Colonic mucosa (tissue), 4 donors: ENCODE measurements around the gene CRTC3. TPM values are rescaled to one million over a fixed set of nuclear protein-coding genes. Genes with fewer than 3 reads are reported as not detected.

Experiments used
- DNase-seq: peaks from one replicate; pipeline ENCODE4 v3.0.0-alpha.2; 2020
- H3K27ac ChIP-seq: fragments of 200-600 bp; one replicate; pipeline ENCODE4 v1.8.0; 2021
- H3K27me3 ChIP-seq: fragments of 200-600 bp; one replicate; pipeline ENCODE4 v1.8.0; 2021
- H3K36me3 ChIP-seq: fragments of 200-600 bp; one replicate; pipeline ENCODE4 v1.8.0; 2021
- H3K4me1 ChIP-seq: fragments of 200-600 bp; one replicate; pipeline ENCODE4 v1.8.0; 2021; ENCODE audit warnings: mild to moderate bottlenecking
- H3K4me3 ChIP-seq: fragments of 200-600 bp; one replicate; pipeline ENCODE4 v1.8.0; 2021
- H3K9ac ChIP-seq, 2 donors: one replicate each; pipeline ENCODE4 v1.7.0; 2013; ENCODE audit warnings: control low read depth in 2 of 2, low read depth in 2 of 2, low read length in 2 of 2
- H3K9me3 ChIP-seq: fragments of 200-600 bp; one replicate; pipeline ENCODE4 v1.8.0; 2021
- intact Hi-C: fragments of 100-400 bp; cut with DNase I; formaldehyde crosslinking; loops from one replicate; pipeline ENCODE4 v1.14.1; 2022
- total RNA-seq, 2 donors: library from RNA; stranded (reverse); fragmentation: NEBNext Ultra II Directional in 1 of 2; extraction: Animal tissue kit (Norgen Biotek cat#: 25700) in 1 of 2; gene quantifications; one replicate each; pipeline ENCODE4 v1.2.1, GENCODE V29; 2021
- TF ChIP-seq, protein P1 (sequence below): fragments of 200-600 bp; IDR thresholded peaks from one replicate; pipeline ENCODE4 v1.8.0; 2022; ENCODE audit warnings: antibody characterized with exemption, mild to moderate bottlenecking
- donor health status: healthy.
- donor health status: DM: no; HTN: no; CAD: no.
- donor health status: DM: no; HTN: no; CAD: no.

The CRTC3 gene
- total RNA-seq, 2 donors from 2014 or later = 16.1 to 24.2 TPM

DNA sequence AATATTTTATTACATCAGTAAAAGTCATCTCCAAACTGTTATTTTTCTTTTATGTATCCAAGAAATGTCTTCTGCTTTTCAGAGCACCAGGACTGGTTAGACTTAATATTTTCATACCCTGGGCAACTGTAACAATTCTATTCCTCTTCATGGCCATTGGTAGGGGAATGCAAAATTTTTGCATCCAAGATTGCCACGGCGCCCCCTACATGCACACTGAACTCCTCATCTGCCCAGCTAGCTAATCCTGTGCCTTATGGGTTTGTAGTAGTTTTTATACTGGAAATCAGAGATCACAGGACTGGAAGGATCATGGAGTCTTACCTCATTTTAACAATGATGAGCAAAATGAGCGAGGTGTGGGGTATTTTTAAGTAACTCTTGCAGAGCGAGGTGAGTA is 74.2 kb downstream of the CRTC3 start:
- Histone ChIP-seq H3K4me3 (no peak overlapping the region), H3K9ac (no peak overlapping the region), H3K4me1 (peaks cover 4% of the 10 kb centered on the region), H3K9me3 (no peaks in the 10 kb centered on the region), H3K27ac (no peak overlapping the region), H3K27me3 (no peaks in the 10 kb centered on the region), H3K36me3 (no peaks in the 10 kb centered on the region)
- peak; percentile 67 for DNase-seq
- TF ChIP-seq, protein P1, sequence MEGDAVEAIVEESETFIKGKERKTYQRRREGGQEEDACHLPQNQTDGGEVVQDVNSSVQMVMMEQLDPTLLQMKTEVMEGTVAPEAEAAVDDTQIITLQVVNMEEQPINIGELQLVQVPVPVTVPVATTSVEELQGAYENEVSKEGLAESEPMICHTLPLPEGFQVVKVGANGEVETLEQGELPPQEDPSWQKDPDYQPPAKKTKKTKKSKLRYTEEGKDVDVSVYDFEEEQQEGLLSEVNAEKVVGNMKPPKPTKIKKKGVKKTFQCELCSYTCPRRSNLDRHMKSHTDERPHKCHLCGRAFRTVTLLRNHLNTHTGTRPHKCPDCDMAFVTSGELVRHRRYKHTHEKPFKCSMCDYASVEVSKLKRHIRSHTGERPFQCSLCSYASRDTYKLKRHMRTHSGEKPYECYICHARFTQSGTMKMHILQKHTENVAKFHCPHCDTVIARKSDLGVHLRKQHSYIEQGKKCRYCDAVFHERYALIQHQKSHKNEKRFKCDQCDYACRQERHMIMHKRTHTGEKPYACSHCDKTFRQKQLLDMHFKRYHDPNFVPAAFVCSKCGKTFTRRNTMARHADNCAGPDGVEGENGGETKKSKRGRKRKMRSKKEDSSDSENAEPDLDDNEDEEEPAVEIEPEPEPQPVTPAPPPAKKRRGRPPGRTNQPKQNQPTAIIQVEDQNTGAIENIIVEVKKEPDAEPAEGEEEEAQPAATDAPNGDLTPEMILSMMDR = peak; percentile 26
- intact Hi-C loops = no loop called here

DNA sequence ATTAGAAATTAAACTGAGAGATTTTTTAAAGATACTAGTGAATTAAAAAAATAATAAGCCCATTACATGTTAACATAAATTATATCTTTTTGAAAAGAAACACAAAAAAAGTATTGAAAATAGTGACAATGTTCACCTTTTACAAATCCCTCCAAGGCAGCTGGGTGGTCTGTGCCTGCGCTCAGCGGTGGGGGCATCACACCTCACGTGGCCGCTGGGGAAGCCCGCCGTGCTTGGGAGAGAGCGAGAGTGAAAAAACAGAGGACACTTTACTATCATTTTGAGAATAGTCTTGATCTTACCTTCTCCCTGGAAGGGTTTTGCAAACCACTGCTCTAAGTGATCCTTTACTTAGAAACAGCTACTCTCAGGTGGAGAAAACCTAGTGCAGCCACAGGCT is 76.9 kb downstream of the CRTC3 start:
- intact Hi-C loops = no loop called here
- TF ChIP-seq, protein P1 = no peak
- Histone ChIP-seq H3K36me3 (no peaks in the 10 kb centered on the region), H3K4me3 (no peak overlapping the region), H3K9me3 (no peaks in the 10 kb centered on the region), H3K9ac (no peak overlapping the region), H3K27me3 (no peaks in the 10 kb centered on the region), H3K4me1 (peaks cover 10% of the 10 kb centered on the region), H3K27ac (no peak overlapping the region)
- no peak for DNase-seq

DNA sequence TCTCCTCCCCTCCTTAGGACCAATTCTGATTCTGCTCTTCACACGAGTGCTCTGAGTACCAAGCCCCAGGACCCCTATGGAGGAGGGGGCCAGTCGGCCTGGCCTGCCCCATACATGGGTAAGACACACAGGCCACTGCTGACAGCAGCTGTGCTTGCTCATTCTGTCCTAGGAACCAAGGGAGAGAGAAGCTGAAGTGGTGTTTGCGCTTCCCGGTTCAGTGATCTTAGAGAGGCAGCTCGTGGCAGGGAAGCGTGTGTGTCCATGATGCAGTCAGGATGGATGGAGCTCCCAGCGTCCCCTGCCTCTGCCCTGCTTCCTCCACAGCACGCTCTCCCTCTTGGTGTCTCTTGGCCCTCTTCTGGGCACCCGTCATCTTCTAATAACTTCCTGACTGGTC is 77.6 kb downstream of the CRTC3 start:
- intact Hi-C loops = no loop called here
- DNase-seq = no peak
- no peak overlapping the region for H3K9ac ChIP-seq
- peaks cover 10% of the 10 kb centered on the region for H3K4me1 ChIP-seq
- H3K9me3 ChIP-seq = no peaks in the 10 kb centered on the region
- H3K27ac ChIP-seq = no peak overlapping the region
- TF ChIP-seq, protein P1 = no peak
- no peaks in the 10 kb centered on the region for H3K27me3 ChIP-seq
- H3K4me3 ChIP-seq = no peak overlapping the region
- H3K36me3 ChIP-seq = no peaks in the 10 kb centered on the region

DNA sequence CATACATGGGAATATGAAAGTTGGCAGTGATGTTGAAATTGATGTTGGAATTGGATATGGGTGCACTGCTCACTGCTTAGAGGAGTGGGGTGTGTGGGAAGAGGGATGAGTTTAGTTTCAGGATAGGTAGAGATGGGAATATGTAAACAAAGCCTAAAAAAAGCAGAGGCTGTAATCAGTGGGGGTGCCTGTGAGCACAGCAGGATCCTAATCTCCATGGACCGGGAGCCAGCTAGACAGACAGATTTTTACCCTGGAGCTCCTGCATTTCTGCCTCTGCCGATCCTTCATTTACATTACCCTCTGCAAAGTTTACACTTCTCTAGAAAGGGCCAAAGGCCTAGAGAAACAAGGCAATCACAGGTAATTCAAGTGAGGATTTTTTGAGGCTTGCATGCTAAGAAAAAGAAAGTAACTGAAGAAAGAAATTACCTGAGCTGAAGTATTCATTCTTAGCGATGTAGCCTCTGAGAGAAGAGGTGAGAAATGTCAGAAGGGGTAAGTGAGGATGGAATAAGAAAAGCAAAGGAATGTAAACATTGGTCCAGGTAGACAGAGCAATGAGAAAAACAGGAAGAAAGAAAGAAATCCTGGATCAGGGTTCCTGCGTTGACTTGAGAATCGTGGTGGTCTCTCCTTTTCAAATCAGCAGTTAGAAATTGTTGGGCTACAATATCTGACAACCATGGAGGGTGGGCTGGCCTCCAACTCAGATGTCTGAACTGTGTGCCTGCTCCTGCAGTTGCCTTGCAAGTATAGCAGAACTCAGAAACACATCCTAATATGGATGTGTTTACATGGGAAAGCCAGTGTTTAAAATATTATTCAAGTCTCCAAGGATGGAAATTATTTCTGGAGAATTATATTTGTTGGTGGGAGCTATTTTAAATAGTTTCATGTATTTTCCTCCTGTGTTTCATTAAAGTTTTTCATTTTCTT is 79.8 kb downstream of the CRTC3 start:
- intact Hi-C loops = no loop called here
- H3K9ac ChIP-seq = no peak overlapping the region
- H3K4me1 ChIP-seq = peaks cover 10% of the 10 kb centered on the region
- H3K36me3 ChIP-seq = no peaks in the 10 kb centered on the region
- peak overlapping the region; percentile 28 for H3K27ac ChIP-seq
- H3K4me3 ChIP-seq = no peak overlapping the region
- no peak for DNase-seq
- H3K27me3 ChIP-seq = no peaks in the 10 kb centered on the region
- TF ChIP-seq, protein P1 = no peak
- no peaks in the 10 kb centered on the region for H3K9me3 ChIP-seq

DNA sequence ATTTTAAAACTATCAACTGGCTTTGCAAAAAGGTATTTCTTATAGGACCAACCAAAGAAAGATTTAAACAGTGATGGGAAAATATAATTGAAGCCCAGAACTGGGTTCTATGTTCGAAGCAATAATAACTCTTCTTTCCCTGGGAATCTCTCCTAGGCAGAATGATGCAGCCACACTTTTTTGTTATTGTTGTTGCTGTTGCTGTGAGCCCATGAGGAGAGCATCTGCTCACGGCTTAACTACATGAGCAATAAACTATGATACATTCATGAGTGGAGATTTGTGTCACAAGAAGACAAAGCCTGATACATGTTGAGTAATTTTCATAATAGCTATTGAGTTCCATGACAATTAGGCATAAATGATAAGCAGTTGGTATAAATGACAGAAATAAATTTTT is 80.5 kb downstream of the CRTC3 start:
- Histone ChIP-seq H3K27ac (peak overlapping the region; percentile 28), H3K9me3 (no peaks in the 10 kb centered on the region), H3K9ac (no peak overlapping the region), H3K4me1 (peaks cover 10% of the 10 kb centered on the region), H3K36me3 (no peaks in the 10 kb centered on the region), H3K4me3 (no peak overlapping the region), H3K27me3 (no peaks in the 10 kb centered on the region)
- no peak for DNase-seq
- TF ChIP-seq, protein P1 = no peak
- intact Hi-C loops = no loop called here
